ENCODE data around the gene TIMP4.

Gene TIMP4

GRCh38 chr3:12184541-12184940 lies 25.8 kb upstream of the TIMP4 start:
- no peak for DNase-seq

- no peak for DNase-seq
These were observed 24.2 kb upstream of the TIMP4 start for GRCh38 chr3:12182687-12183441.

- DNase-seq = no peak
These were observed 23.1 kb upstream of the TIMP4 start for GRCh38 chr3:12181806-12182205.

GRCh38 chr3:12181301-12181700 lies 22.6 kb upstream of the TIMP4 start:
- DNase-seq = no peak

GRCh38 chr3:12180631-12181030 lies 21.9 kb upstream of the TIMP4 start:
- no peak for DNase-seq

GRCh38 chr3:12180218-12180617 lies 21.5 kb upstream of the TIMP4 start:
- DNase-seq = no peak

GRCh38 chr3:12179441-12179840 lies 20.7 kb upstream of the TIMP4 start:
- DNase-seq = no peak

GRCh38 chr3:12178091-12178820 lies 19.5 kb upstream of the TIMP4 start:
- no peak for DNase-seq

- DNase-seq = no peak
These were observed 18.4 kb upstream of the TIMP4 start for GRCh38 chr3:12177126-12177525.

- no peak for DNase-seq
These were observed 17.2 kb upstream of the TIMP4 start for GRCh38 chr3:12175844-12176453.

- no peak for DNase-seq
These were observed 16.5 kb upstream of the TIMP4 start for GRCh38 chr3:12175137-12175593.

- DNase-seq = no peak
These were observed 11.5 kb upstream of the TIMP4 start for GRCh38 chr3:12170207-12170606.

- no peak for DNase-seq
These were observed 7.2 kb upstream of the TIMP4 start for GRCh38 chr3:12165909-12166308.

- DNase-seq = no peak
These were observed 502 bp upstream of the TIMP4 start for GRCh38 chr3:12159227-12159601.

- DNase-seq = no peak
These were observed 1.7 kb downstream of the TIMP4 start for GRCh38 chr3:12157026-12157425.

- no peak for DNase-seq
These were observed 2.9 kb downstream of the TIMP4 start for GRCh38 chr3:12155828-12156227.

- no peak for DNase-seq
These were observed 3.4 kb downstream of the TIMP4 start for GRCh38 chr3:12155264-12155663.

- no peak for DNase-seq
These were observed 4.6 kb downstream of the TIMP4 start for GRCh38 chr3:12154151-12154550.

GRCh38 chr3:12150112-12150511 lies 8.6 kb downstream of the TIMP4 start:
- DNase-seq = no peak

GRCh38 chr3:12149029-12149428 lies 9.7 kb downstream of the TIMP4 start:
- no peak for DNase-seq

- no peak for DNase-seq
These were observed 10.3 kb downstream of the TIMP4 start for GRCh38 chr3:12148183-12148940.

GRCh38 chr3:12147049-12147780 lies 11.5 kb downstream of the TIMP4 start:
- no peak for DNase-seq

All from NCI-H1417 treated with DMSO at 0.1 percent for 48 hours (cell line).